RWPE2 (cell line): ENCODE results near the gene KCNK7.

Experiments
- ATAC-seq: fragments of 200-7000 bp; cut with Tn5 transposase; 3 replicates; pipeline ENCODE4 v1.9.1; 2021; ENCODE audit warnings: low read depth
- DNase-seq: peaks from one replicate; pipeline ENCODE4 v3.0.0-alpha.2; 2020; ENCODE audit warnings: low spot score
- H3K27ac ChIP-seq: fragments of 450-650 bp; 2 replicates; pipeline ENCODE4 v1.5.1; 2017; ENCODE audit warnings: mild to moderate bottlenecking; ENCODE audit not compliant: poor library complexity, severe bottlenecking
- H3K27me3 ChIP-seq: fragments of 250-450 bp; sonication (Bioruptor Pico); 2 replicates; pipeline ENCODE4 v1.5.1; 2021; ENCODE audit warnings: mild to moderate bottlenecking, moderate library complexity; ENCODE audit not compliant: insufficient read depth, poor library complexity, severe bottlenecking
- H3K36me3 ChIP-seq: fragments of 250-450 bp; sonication (Bioruptor Pico); 2 replicates; pipeline ENCODE4 v1.5.1; 2020; ENCODE audit warnings: low read depth, mild to moderate bottlenecking, moderate library complexity
- H3K4me1 ChIP-seq: fragments of 250-450 bp; sonication (Bioruptor Pico); 2 replicates; pipeline ENCODE4 v1.5.1; 2021; ENCODE audit warnings: mild to moderate bottlenecking, moderate library complexity; ENCODE audit not compliant: insufficient read depth, poor library complexity, severe bottlenecking
- H3K4me3 ChIP-seq: fragments of 250-450 bp; sonication (Bioruptor Pico); 2 replicates; pipeline ENCODE4 v1.5.1; 2021; ENCODE audit warnings: mild to moderate bottlenecking, moderate library complexity; ENCODE audit not compliant: severe bottlenecking
- H3K9me3 ChIP-seq: fragments of 250-450 bp; sonication (Bioruptor Pico); 2 replicates; pipeline ENCODE4 v1.5.1; 2021; ENCODE audit warnings: mild to moderate bottlenecking, moderate library complexity; ENCODE audit not compliant: severe bottlenecking
- TF ChIP-seq, protein P1 (sequence below): fragments of 450-650 bp; IDR thresholded peaks from one replicate; pipeline ENCODE4 v1.5.1; 2017; ENCODE audit warnings: mild to moderate bottlenecking, moderate library complexity; ENCODE audit not compliant: poor library complexity, severe bottlenecking

Gene KCNK7

DNA sequence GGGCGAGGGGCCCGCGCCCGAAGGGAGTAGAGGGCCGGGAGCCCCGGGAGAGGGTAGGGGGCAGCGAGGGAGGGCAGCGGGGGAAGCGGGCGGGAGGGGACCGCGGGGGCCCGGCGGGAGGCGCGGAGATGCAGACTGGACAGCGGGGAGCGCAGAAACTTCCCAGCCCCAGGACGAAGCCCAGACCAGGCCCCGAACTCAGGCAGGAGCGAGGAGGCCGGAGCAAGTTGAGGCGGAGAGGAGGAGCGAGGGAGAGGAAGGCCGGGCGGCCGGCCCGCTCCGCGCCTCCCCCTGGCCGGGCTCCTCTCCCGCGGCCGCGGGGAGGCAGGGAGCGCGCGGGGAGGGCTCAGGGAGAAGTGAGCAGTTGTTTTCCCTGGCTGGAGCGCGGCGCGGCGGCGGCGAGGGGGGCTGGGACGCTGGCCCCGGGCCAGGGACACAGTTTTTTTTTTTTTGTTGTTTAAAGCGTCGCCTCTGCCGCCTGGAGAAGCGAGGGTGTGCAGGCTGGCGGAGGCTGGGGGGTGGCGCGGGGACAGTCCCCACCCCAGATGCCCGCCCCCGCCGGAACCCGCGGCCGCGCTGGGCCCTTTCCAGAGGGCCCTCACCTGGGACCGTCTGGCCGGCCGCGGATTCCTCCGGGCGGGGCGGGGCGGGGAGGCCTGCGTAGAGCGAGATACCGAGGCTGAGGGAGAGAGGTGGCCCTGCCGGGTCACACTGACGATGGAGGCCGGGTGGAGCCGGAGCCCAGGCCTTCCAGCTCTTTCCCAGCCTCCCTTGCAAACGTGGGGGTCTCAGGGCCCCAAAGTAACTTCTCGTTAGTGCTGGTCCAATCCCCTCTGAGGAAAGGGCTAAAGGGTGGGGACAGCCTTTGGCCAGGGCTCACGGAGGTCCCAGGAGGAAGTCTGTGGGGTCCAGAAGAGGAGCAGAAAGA lies 37.3 kb downstream of the KCNK7 start, which contains the start of gene LTBP3:
Gene LTBP3 (minus strand): TSS at position 358 of the 928 bp plus-strand sequence. CDS start 400 bp downstream, outside the sequence.
- Histone ChIP-seq H3K4me3 (peak within 1 kb of the TSS; percentile 33), H3K4me1 (peaks cover 50% of the 10 kb centered on the region), H3K36me3 (no peaks in the 10 kb centered on the region), H3K9me3 (no peaks in the 10 kb centered on the region), H3K27me3 (no peaks in the 10 kb centered on the region), H3K27ac (peak within 1 kb of the TSS; percentile 85)
- TF ChIP-seq, protein P1, sequence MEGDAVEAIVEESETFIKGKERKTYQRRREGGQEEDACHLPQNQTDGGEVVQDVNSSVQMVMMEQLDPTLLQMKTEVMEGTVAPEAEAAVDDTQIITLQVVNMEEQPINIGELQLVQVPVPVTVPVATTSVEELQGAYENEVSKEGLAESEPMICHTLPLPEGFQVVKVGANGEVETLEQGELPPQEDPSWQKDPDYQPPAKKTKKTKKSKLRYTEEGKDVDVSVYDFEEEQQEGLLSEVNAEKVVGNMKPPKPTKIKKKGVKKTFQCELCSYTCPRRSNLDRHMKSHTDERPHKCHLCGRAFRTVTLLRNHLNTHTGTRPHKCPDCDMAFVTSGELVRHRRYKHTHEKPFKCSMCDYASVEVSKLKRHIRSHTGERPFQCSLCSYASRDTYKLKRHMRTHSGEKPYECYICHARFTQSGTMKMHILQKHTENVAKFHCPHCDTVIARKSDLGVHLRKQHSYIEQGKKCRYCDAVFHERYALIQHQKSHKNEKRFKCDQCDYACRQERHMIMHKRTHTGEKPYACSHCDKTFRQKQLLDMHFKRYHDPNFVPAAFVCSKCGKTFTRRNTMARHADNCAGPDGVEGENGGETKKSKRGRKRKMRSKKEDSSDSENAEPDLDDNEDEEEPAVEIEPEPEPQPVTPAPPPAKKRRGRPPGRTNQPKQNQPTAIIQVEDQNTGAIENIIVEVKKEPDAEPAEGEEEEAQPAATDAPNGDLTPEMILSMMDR, result no peak
- 0 out of 3 replicates have a peak, but pooled peaks have one; percentile 12 for ATAC-seq
- peak; percentile 63 for DNase-seq

DNA sequence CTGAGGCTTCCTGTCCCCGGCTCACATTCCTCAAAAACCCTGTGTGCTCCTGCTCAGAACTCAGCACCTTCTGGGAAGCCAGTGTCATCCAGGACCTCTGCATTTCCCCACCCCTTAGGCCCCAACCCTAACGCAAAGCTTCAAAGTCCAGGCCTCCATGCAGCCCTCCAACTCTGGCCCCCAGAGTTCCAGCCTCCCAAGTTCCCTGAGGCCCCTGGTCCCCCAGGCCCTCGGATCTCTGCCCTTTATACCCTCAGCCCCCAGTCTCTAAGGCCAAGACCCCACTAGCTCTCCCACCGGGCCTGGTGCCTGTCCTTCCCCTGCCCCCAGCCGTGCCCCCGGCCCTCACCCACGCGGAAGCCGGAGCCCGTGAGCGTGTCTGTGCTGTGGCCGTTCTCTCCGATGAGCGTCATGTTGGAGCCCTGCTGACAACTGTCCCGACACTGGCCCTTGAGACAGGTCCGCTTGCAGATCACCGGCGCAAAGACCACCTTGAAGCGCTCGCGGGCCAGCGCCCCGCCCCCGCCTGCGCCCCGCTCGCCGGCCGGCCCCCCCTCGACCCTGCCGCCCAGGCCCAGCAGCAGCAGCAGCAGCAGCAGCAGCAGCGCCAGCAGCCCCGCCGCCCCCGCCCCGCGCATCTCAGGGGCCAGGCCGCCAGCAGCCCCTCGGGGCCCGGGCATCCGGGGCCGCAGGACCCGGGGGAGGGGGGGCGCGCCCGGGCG lies 38.2 kb downstream of the KCNK7 start:
- Histone ChIP-seq H3K4me3 (peak overlapping the region; percentile 33), H3K9me3 (no peaks in the 10 kb centered on the region), H3K27ac (peak overlapping the region; percentile 85), H3K27me3 (no peaks in the 10 kb centered on the region), H3K36me3 (no peaks in the 10 kb centered on the region), H3K4me1 (peaks cover 50% of the 10 kb centered on the region)
- ATAC-seq (no peak), DNase-seq (peak; percentile 49)
- TF ChIP-seq, protein P1, result no peak

DNA sequence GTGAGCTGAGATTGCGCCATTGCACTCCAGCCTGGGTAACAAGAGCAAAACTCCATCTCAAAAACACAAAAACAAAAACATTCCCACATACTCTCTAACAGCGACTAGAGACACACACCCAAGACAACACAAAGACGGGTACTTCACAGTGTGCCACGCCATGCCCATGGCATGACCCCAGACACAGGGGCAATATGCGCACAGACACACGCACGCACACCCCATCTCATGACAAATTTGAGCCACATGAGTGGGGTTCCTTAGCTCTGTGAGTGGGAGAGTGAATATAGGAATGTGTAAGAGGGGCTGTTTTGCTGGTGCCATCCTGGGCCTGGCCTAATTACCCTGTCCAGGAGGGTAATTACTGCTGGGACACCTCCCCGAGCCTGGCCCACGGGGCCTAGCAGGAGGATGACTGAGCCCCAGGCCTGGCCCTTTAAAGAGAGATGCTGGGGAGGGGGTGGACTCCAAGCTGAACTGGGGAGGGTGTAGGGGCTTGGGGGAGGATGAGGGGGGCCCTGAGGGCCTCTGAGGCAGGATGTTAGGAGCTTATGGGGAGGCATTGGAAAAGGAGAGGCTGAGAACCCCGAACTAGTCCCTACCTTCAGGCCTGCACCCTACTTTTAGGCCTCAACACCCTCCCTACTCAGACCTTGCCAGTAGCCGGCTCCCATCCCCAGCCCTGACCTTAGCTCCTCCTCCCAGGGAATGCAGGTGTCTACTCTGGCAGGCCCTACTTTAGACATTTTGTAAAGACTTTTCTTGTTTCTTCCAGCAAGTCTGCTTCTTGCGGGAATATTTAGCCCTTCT lies 38.9 kb downstream of the KCNK7 start:
- Histone ChIP-seq H3K36me3 (no peaks in the 10 kb centered on the region), H3K4me3 (peak overlapping the region; percentile 33), H3K4me1 (peaks cover 50% of the 10 kb centered on the region), H3K27ac (peak overlapping the region; percentile 85), H3K9me3 (no peaks in the 10 kb centered on the region), H3K27me3 (no peaks in the 10 kb centered on the region)
- DNase-seq, result no peak
- TF ChIP-seq, protein P1, result no peak
- ATAC-seq, result no peak

DNA sequence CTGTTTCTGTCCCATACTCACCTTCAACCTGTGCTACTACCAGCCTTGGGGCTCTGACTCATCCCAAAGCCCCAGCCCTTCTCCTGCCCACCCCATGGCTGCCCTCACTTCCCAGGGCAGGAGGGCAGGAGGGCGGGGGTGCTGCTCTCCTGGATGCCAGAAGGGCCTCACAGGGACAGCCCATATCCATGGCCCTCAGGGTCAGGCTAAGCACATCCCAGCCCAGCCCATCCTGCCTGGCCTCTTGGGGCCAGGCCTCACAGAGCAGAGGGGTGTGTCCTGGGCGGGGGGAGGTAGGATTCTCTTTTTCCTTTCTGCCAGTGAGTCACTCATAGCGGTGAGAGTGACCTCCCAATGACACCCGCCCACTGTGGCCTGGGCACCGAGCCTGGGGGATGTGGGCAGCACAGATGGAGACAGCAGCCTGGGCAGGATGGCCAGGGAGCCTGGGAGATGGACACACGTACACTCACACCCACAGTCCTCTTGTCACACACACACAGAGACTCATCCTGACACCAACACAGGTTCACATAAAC lies 39.8 kb downstream of the KCNK7 start:
- H3K27ac ChIP-seq, result peak overlapping the region; percentile 85

More for the DNA sequence above, 39.8 kb downstream of the KCNK7 start:
- Histone ChIP-seq H3K36me3 (no peaks in the 10 kb centered on the region), H3K27me3 (no peaks in the 10 kb centered on the region), H3K4me3 (no peak overlapping the region), H3K4me1 (peaks cover 46% of the 10 kb centered on the region), H3K9me3 (no peaks in the 10 kb centered on the region)
- TF ChIP-seq, protein P1, result no peak
- ATAC-seq, result peak; percentile 64
- peak; percentile 88 for DNase-seq
